ENCODE results near the gene MPDZ. TPM values are rescaled to one million over a fixed set of nuclear protein-coding genes. Genes with fewer than 3 reads are reported as not detected.

The MPDZ gene
- total and polyA plus RNA-seq, 2 experiments from 2014 or later = 33.0 to 43.1 TPM

DNA sequence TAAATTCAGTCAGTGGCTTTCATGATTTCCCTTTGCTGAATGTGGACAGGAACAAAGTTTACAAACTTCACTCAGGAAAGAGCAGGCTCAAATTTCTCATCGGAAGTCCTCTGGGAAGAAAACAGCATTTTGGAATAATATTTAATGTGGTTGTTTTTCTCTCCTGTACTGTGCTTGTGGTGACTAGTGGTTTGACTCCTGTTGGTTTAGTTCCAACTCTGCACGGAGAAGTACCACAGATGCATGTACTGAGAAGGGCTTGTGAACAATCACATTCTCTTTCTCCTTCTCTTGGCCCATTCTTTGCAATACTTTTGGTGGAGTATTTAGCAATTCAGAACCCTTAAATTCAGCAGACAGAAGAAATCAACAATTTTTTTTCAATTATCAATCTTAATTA is 13.3 kb downstream of the MPDZ start:
- Histone ChIP-seq H3K27me3 (ENCODE audit: insufficient read depth) (no peaks in the 10 kb centered on the region), H2AFZ (no peak overlapping the region), H3K27ac (ENCODE audit: low read depth) (no peak overlapping the region), H4K20me1 (replicated peaks; ENCODE audit: insufficient read depth) (peaks cover 24% of the 10 kb centered on the region), H3K4me1 (ENCODE audit: insufficient read depth) (peaks cover 49% of the 10 kb centered on the region), H3F3A (replicated peaks; ENCODE audit: low read depth) (no peaks in the 10 kb centered on the region), H3K36me3 (ENCODE audit: insufficient read depth) (no peaks in the 10 kb centered on the region), H3K9me2 (ENCODE audit: insufficient read depth) (no peaks in the 10 kb centered on the region), H3K4me3 (no peak overlapping the region), H3K79me2 (replicated peaks; ENCODE audit: insufficient read depth) (peaks cover 97% of the 10 kb centered on the region), H3K4me2 (no peak overlapping the region)
- ATAC-seq = no peak
- Mint-ChIP-seq H3K4me1 (peaks cover 37% of the 10 kb centered on the region), H3K9me3 (no peaks in the 10 kb centered on the region), H3K27ac (no peak overlapping the region; the same call in 1 of the 2 replicates), H3K36me3 (ENCODE audit: low read depth) (no peaks in the 10 kb centered on the region), H3K27me3 (ENCODE audit: insufficient read depth, low read depth, poor library complexity) (no peaks in the 10 kb centered on the region), H3K4me3 (no peak overlapping the region)
- no peak for DNase-seq (ENCODE audit: low spot score)
- TF ChIP-seq, protein P1, sequence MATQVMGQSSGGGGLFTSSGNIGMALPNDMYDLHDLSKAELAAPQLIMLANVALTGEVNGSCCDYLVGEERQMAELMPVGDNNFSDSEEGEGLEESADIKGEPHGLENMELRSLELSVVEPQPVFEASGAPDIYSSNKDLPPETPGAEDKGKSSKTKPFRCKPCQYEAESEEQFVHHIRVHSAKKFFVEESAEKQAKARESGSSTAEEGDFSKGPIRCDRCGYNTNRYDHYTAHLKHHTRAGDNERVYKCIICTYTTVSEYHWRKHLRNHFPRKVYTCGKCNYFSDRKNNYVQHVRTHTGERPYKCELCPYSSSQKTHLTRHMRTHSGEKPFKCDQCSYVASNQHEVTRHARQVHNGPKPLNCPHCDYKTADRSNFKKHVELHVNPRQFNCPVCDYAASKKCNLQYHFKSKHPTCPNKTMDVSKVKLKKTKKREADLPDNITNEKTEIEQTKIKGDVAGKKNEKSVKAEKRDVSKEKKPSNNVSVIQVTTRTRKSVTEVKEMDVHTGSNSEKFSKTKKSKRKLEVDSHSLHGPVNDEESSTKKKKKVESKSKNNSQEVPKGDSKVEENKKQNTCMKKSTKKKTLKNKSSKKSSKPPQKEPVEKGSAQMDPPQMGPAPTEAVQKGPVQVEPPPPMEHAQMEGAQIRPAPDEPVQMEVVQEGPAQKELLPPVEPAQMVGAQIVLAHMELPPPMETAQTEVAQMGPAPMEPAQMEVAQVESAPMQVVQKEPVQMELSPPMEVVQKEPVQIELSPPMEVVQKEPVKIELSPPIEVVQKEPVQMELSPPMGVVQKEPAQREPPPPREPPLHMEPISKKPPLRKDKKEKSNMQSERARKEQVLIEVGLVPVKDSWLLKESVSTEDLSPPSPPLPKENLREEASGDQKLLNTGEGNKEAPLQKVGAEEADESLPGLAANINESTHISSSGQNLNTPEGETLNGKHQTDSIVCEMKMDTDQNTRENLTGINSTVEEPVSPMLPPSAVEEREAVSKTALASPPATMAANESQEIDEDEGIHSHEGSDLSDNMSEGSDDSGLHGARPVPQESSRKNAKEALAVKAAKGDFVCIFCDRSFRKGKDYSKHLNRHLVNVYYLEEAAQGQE (IDR thresholded peaks at IDR 0.05; ENCODE audit: unreplicated experiment) = no peak
- TF ChIP-seq NANOG (IDR thresholded peaks at IDR 0.05; ENCODE audit: borderline replicate concordance) = no peak
- TF ChIP-seq ZNF331 (CRISPR knock-in tag; IDR thresholded peaks at IDR 0.05; ENCODE audit: low read depth) = no peak
- no peak for TF ChIP-seq CREB1 (CRISPR knock-in tag; IDR thresholded peaks at IDR 0.05; ENCODE audit: low read depth)
- no peak for TF ChIP-seq STAT1 (IDR thresholded peaks at IDR 0.05; ENCODE audit: unreplicated experiment)
- TF ChIP-seq JUNB (IDR thresholded peaks at IDR 0.05; ENCODE audit: unreplicated experiment) = no peak
- TF ChIP-seq EZH2 (IDR thresholded peaks at IDR 0.05; ENCODE audit: low read depth, unreplicated experiment) = no peak
- no peak for TF ChIP-seq EZH2phosphoT487 (IDR thresholded peaks at IDR 0.05; ENCODE audit: unreplicated experiment)
- TF ChIP-seq, protein P2, sequence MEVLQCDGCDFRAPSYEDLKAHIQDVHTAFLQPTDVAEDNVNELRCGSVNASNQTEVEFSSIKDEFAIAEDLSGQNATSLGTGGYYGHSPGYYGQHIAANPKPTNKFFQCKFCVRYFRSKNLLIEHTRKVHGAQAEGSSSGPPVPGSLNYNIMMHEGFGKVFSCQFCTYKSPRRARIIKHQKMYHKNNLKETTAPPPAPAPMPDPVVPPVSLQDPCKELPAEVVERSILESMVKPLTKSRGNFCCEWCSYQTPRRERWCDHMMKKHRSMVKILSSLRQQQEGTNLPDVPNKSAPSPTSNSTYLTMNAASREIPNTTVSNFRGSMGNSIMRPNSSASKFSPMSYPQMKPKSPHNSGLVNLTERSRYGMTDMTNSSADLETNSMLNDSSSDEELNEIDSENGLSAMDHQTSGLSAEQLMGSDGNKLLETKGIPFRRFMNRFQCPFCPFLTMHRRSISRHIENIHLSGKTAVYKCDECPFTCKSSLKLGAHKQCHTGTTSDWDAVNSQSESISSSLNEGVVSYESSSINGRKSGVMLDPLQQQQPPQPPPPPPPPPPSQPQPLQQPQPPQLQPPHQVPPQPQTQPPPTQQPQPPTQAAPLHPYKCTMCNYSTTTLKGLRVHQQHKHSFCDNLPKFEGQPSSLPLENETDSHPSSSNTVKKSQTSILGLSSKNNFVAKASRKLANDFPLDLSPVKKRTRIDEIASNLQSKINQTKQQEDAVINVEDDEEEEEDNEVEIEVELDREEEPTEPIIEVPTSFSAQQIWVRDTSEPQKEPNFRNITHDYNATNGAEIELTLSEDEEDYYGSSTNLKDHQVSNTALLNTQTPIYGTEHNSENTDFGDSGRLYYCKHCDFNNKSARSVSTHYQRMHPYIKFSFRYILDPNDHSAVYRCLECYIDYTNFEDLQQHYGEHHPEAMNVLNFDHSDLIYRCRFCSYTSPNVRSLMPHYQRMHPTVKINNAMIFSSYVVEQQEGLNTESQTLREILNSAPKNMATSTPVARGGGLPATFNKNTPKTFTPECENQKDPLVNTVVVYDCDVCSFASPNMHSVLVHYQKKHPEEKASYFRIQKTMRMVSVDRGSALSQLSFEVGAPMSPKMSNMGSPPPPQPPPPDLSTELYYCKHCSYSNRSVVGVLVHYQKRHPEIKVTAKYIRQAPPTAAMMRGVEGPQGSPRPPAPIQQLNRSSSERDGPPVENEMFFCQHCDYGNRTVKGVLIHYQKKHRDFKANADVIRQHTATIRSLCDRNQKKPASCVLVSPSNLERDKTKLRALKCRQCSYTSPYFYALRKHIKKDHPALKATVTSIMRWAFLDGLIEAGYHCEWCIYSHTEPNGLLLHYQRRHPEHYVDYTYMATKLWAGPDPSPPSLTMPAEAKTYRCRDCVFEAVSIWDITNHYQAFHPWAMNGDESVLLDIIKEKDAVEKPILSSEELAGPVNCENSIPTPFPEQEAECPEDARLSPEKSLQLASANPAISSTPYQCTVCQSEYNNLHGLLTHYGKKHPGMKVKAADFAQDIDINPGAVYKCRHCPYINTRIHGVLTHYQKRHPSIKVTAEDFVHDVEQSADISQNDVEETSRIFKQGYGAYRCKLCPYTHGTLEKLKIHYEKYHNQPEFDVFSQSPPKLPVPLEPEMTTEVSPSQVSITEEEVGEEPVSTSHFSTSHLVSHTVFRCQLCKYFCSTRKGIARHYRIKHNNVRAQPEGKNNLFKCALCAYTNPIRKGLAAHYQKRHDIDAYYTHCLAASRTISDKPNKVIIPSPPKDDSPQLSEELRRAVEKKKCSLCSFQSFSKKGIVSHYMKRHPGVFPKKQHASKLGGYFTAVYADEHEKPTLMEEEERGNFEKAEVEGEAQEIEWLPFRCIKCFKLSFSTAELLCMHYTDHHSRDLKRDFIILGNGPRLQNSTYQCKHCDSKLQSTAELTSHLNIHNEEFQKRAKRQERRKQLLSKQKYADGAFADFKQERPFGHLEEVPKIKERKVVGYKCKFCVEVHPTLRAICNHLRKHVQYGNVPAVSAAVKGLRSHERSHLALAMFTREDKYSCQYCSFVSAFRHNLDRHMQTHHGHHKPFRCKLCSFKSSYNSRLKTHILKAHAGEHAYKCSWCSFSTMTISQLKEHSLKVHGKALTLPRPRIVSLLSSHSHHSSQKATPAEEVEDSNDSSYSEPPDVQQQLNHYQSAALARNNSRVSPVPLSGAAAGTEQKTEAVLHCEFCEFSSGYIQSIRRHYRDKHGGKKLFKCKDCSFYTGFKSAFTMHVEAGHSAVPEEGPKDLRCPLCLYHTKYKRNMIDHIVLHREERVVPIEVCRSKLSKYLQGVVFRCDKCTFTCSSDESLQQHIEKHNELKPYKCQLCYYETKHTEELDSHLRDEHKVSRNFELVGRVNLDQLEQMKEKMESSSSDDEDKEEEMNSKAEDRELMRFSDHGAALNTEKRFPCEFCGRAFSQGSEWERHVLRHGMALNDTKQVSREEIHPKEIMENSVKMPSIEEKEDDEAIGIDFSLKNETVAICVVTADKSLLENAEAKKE (CRISPR knock-in tag; IDR thresholded peaks at IDR 0.05) = no peak
- TF ChIP-seq POLR2AphosphoS5 (IDR thresholded peaks at IDR 0.05; ENCODE audit: low read depth) = no peak
- TF ChIP-seq, protein P3, sequence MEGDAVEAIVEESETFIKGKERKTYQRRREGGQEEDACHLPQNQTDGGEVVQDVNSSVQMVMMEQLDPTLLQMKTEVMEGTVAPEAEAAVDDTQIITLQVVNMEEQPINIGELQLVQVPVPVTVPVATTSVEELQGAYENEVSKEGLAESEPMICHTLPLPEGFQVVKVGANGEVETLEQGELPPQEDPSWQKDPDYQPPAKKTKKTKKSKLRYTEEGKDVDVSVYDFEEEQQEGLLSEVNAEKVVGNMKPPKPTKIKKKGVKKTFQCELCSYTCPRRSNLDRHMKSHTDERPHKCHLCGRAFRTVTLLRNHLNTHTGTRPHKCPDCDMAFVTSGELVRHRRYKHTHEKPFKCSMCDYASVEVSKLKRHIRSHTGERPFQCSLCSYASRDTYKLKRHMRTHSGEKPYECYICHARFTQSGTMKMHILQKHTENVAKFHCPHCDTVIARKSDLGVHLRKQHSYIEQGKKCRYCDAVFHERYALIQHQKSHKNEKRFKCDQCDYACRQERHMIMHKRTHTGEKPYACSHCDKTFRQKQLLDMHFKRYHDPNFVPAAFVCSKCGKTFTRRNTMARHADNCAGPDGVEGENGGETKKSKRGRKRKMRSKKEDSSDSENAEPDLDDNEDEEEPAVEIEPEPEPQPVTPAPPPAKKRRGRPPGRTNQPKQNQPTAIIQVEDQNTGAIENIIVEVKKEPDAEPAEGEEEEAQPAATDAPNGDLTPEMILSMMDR (conservative IDR thresholded peaks at IDR 0.05; ENCODE audit: low read depth in 2 of 2) = no peak
- no peak for TF ChIP-seq ZNF114 (CRISPR knock-in tag; IDR thresholded peaks at IDR 0.05)
- TF ChIP-seq, protein P4, sequence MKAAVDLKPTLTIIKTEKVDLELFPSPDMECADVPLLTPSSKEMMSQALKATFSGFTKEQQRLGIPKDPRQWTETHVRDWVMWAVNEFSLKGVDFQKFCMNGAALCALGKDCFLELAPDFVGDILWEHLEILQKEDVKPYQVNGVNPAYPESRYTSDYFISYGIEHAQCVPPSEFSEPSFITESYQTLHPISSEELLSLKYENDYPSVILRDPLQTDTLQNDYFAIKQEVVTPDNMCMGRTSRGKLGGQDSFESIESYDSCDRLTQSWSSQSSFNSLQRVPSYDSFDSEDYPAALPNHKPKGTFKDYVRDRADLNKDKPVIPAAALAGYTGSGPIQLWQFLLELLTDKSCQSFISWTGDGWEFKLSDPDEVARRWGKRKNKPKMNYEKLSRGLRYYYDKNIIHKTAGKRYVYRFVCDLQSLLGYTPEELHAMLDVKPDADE (IDR thresholded peaks at IDR 0.05) = no peak

All from GM23338 (cell line).